IPS DF 4.7 (cell line): ENCODE data around the gene CEP120.
A peak's percentile ranks its signal among the peaks of the same experiment; 100 is the strongest.
"Not testable (repeated sequence)": the region's sequence is repeated elsewhere in the genome, so short reads cannot be mapped to it uniquely, and the experiment has no call there.

Source experiments
- DNase-seq: peaks from one replicate; pipeline ENCODE4 v3.0.0-alpha.2; 2013; ENCODE audit warnings: low spot score; ENCODE audit errors: extremely low read depth

The CEP120 gene

DNA sequence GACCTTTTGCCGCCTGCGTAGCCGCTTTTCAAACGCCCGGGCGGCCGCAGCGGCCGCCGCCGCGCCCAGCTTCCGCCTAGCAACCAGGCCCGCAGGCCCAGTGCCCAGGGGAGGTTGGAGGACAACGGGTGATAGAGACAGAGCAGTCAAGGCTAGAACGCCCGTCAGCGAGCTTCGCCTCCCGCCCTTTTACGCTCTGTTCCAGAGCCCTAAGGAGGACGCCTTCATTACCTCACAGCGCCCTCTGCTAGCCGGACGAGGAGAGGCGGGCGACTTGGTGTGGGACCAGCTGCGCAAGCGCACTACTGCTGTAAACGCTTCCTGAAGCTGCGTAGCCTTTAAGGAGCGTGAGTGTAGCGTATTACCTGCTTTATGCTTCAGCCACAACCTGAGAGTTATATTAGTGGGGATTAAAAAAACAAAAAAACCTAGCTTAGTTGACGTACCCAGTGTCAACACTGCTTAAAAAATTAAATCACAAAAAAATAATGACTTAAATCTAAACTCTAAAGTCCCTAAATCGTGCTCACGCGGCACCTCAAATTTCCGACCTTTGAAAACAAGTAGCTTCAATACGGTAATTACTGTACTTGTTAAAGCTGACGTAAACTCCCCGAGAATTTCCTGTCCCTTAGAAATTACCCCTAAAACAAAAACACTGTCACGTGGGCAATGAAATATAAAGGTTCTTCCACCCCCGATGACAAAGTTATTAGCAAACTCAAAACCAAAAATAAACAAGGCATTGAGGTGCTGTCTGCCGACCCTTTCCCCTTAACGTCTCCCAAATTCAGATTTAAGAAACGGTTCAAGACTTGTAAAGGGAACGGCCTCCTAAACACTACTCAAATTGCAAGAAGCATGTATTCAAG, at the start of gene CEP120:
Gene CEP120, minus strand, starts transcription at position 126 of the 872 bp plus-strand sequence. CDS start 405 bp downstream, outside the sequence.
- DNase-seq: peak; percentile 96

DNA sequence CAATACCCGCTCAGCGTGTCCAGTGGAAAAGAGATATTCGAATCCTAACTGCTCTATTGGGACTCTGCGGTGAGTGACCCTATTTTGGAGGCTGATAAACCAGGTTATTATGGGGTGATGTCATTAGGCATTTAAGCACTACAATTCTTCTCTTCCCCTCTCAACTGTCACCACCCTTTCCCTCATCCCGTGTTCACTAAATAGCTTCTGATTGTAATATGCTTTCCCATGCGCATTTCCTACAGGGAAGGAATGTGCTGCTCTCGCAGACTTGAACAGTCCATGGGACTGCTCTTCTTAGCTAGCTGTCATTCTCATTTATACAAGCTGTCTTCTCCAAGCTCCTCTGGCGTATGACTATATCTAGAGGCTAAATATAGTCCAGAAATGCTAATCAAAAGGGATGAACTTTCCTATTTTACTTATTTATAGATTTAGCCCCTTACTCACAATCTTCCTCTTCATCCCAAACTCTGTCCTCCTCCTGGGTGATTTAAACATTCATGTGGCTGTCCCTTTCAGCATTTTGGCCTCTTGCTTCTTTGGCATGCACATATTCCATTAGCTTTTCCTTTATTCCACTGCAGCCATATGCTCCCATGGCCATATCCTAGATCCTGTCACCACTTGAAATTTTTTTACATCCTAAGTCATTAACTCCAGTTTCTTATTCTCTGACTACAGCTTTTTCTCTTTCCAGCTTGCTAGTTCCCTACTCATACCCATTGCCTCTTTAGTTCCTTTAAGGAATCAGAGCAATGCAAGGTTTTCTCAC, 49.1 kb upstream of the CEP120 start:
- no peak for DNase-seq

DNA sequence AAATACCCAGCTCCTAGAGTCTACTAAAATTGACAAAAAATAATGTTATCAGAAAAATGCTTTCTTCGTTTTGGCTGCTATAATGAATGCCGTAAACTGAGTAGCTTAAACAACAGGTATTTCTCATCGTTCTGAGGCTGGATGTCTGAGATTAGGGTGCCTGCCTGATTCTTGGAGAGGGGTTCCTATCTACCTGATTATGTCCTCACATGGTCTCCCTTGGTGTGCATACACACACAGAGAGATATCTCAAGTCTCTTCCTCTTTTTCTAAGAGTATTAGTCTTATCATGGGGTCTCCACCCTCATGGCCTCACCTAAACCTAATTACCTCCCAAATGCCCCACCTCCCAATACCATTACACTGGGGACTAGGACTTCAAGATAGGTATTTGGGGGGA, 48.2 kb upstream of the CEP120 start:
- no peak for DNase-seq

DNA sequence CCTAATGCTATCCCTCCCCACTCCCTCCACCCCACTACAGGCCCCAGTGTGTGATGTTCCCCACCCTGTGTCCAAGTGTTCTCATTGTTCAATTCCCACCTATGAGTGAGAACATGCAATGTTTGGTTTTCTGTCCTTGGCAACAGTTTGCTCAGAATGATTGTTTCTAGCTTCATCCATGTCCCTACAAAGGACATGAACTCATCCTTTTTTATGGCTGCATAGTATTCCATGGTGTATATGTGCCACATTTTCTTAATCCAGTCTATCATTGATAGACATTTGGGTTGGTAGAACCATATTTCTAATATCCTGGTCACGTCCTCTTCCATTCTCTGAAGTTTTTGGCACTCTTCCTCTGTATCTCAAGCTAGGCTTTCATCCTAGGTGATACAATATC, 43.6 kb upstream of the CEP120 start:
- DNase-seq: not testable (repeated sequence)

- no peak for DNase-seq
Measured at GRCh38 chr5:123460296-123460729, 37.1 kb upstream of the CEP120 start.

GRCh38 chr5:123458994-123459393, 35.8 kb upstream of the CEP120 start:
- not testable (repeated sequence) for DNase-seq

DNA sequence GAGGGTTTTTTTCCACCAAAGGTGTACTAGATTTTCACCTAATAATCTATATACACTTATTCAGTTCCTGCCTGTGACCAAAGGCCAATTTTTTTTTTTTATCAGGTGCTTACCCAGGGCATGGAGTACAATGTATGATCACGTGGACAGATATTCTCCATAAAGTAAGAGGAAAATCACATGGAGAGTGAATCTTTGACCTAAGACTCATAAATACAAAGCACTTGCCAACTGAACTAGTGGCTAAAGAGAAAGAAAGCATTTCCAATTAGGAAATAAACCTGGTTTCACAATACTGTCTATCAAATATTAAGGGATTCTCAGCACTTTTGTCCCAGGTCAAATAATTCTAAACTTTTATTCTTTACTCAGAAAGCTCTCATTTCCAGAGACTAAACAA, 33.0 kb upstream of the CEP120 start:
- DNase-seq: no peak

DNA sequence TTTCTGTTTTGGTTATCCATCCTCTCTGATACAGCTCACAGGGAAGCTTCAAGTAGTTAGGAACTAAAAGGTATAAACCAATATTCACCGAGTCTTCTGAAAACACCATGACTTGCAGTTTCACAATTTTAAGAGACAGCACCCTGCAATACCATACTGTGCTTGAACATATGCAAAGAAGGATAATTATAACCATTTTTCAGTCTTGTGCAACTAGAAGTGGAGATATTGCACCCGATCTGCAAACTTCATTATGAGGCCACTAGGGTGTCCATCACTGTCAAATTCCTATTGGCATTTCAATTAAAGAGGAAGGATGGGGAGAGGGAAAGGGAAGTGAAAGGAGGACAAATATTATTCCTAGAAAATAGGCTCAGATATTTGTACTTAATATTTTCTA, 32.4 kb upstream of the CEP120 start:
- DNase-seq: no peak

GRCh38 chr5:123455095-123455494, 31.9 kb upstream of the CEP120 start:
- DNase-seq: no peak

- no peak for DNase-seq
Measured at GRCh38 chr5:123454259-123454911, 31.2 kb upstream of the CEP120 start.

DNA sequence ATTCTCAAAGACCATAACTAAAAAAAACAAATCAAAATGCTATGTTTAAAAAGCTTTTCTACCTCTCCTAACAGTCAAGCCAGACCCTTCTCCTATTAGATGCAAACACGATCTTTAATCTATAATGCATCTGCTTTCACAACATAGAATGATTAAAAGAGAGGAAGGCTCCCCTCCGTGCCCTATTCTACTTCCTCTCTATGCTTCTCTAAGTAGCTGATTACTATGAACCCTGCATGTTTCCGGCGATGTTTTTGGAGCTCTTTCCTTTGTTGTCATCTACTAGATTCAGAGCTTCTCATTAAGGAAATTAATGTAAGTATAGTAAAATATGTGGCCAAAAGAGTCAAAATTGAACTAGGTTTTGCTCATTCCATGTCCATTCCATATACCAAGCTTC, 29.2 kb upstream of the CEP120 start:
- no peak for DNase-seq

DNA sequence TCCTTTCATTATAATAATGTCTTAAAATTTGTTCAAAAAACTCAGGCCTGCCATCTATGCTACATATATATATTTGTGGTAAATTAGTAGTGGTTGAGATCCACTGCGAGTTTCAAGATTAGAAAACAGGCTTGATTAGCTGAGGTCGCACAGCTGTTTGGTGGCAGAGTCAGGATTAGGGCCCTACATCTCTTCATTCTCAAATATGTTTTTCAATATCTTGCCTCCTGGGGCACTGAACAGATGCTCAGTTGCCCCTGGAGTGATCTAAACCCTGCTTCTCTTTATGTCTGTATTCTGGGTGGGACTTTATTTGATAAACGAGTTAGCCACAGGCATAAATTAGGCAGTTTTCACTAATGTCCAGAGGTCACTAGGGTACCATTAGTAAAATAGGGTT, 27.8 kb upstream of the CEP120 start:
- no peak for DNase-seq

DNA sequence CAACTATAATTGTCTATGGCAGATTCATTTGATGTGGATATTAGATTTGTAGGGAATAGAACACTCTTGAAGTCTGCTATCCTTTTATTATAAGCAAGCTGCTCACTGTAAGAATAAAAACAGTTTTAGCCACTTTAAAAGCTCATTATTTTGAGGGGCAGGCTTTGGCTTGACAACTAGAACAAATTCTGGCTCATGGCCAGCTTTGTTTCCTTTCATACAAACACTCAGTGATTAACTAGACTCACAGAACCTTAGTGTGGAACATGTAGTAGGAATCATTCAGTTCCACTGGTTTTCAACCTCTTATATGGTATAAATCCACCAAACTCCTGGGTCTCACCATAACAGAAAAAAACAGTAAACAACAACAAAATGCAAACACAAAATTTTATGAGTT, 27.4 kb upstream of the CEP120 start:
- DNase-seq: no peak

DNA sequence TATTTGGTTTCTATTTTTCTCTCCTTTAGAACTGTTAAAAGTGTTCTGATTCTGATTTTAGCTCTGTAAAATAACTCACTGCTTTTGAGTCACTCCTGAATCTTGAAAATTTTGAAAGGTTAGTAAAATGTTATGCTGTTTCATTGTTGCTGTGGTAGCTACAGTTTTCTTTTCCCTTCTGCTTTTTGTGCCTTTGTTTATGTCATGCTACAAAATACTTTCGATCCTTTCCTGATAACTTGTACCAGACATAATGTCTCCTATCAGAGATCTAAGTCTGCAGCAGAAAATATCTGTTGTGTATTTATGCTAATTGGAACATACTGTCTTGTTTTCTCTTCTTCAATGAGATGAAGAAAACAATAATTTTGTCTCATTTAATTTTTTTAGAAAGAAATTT, 26.9 kb upstream of the CEP120 start:
- no peak for DNase-seq

GRCh38 chr5:123449424-123449974, 26.3 kb upstream of the CEP120 start:
- no peak for DNase-seq

- DNase-seq: no peak
Measured at GRCh38 chr5:123448743-123449142, 25.5 kb upstream of the CEP120 start.

GRCh38 chr5:123448017-123448617, 24.9 kb upstream of the CEP120 start:
- DNase-seq: no peak

DNA sequence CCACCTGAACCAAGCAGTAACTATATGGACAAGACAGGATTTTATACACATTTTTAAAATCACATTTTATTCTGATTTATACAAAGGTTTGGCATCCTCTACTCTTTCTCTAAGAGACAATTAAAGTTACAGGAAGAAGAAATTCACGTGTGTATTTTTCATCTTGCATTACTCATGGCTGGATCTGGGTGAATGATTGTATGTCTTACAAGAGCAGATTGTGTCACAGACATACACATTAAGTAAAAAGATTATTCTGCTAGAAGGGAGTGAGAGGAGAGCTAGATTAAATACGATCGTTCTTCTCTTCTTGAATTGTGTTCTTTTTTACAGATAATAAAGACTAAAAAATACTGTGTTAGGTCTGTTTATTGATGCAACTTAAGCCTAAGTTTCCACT, 20.8 kb upstream of the CEP120 start:
- DNase-seq: no peak

DNA sequence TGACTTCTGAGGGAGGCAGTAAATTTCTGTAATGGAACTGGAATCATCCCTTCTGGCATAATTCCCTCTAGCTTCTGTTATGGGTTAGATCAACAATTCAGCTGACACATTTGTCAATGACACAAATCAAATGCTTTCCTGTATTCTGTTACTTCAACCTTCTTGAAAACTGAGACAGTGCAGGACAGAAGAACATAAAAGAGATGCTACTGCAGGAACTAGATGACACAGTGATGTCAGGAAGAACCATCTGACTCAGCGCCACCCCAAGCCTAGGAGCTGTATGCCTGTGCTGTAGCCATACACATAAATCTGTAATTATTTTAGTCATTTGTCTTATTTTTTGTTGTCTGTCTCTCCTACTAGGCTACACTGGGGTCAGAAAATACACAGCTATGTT, 18.2 kb upstream of the CEP120 start:
- DNase-seq: no peak

- DNase-seq: no peak
Measured at GRCh38 chr5:123440456-123441181, 17.4 kb upstream of the CEP120 start.

GRCh38 chr5:123439709-123440108, 16.5 kb upstream of the CEP120 start:
- no peak for DNase-seq
